Choroid plexus epithelial cell (primary cell): ENCODE data around the gene HACD1.

Experiments used
- DNase-seq: peaks from one replicate; pipeline ENCODE4 v3.0.0-alpha.2; 2010; ENCODE audit warnings: low read depth
- H3K4me3 ChIP-seq: 2 replicates; pipeline ENCODE4 v1.5.1; 2011; ENCODE audit warnings: low read depth, mild to moderate bottlenecking, control low read depth, low read length, moderate library complexity
- CTCF ChIP-seq: conservative IDR thresholded peaks from 2 replicates; pipeline ENCODE4 v1.5.1; 2011; ENCODE audit warnings: low read depth, mild to moderate bottlenecking, control low read depth, inconsistent platforms, low read length, moderate library complexity

The HACD1 gene

GRCh38 chr10:17659365-17659764 is 42.2 kb upstream of the HACD1 start:
- no peak overlapping the region for H3K4me3 ChIP-seq
- no peak for TF ChIP-seq CTCF
- DNase-seq = no peak

GRCh38 chr10:17657103-17657500 is 39.9 kb upstream of the HACD1 start:
- H3K4me3 ChIP-seq = no peak overlapping the region
- no peak for DNase-seq
- no peak for TF ChIP-seq CTCF

GRCh38 chr10:17655567-17656146 is 38.5 kb upstream of the HACD1 start:
- H3K4me3 ChIP-seq = no peak overlapping the region
- DNase-seq = peak; percentile 62
- TF ChIP-seq CTCF = no peak

- no peak for DNase-seq
- no peak overlapping the region for H3K4me3 ChIP-seq
- no peak for TF ChIP-seq CTCF
These were observed 37.8 kb upstream of the HACD1 start for GRCh38 chr10:17655009-17655408.

- no peak for DNase-seq
- H3K4me3 ChIP-seq = no peak overlapping the region
- TF ChIP-seq CTCF = no peak
These were observed 35.4 kb upstream of the HACD1 start for GRCh38 chr10:17652585-17652984.

- H3K4me3 ChIP-seq = no peak overlapping the region
- peak; percentile 47 for DNase-seq
- no peak for TF ChIP-seq CTCF
These were observed 34.7 kb upstream of the HACD1 start for GRCh38 chr10:17651896-17652295.

GRCh38 chr10:17650416-17650815 is 33.2 kb upstream of the HACD1 start:
- no peak for DNase-seq
- no peak overlapping the region for H3K4me3 ChIP-seq
- TF ChIP-seq CTCF = no peak
